OCI-LY1 (cell line): ENCODE data around the gene KRT5.
"Not testable (repeated sequence)": the region's sequence is repeated elsewhere in the genome, so short reads cannot be mapped to it uniquely, and the experiment has no call there.

Experiments
- H2AFZ ChIP-seq: fragments of 200-600 bp; sonication (generic), shearing (Covaris generic); 2 replicates; pipeline ENCODE4 v1.6.0; 2014; ENCODE audit warnings: antibody characterized with exemption, mild to moderate bottlenecking, low read length
- H3F3A ChIP-seq: fragments of 200-600 bp; sonication (generic), shearing (Covaris generic); 2 replicates; pipeline ENCODE4 v1.6.0; 2014; ENCODE audit warnings: mild to moderate bottlenecking, antibody characterized with exemption, low read length, moderate library complexity; ENCODE audit not compliant: insufficient read depth
- H3K27ac ChIP-seq: fragments of 200-600 bp; sonication (generic); 2 replicates; pipeline ENCODE4 v1.5.1; 2014; ENCODE audit warnings: low read length, mixed run types, mild to moderate bottlenecking, low read depth; ENCODE audit not compliant: poor library complexity, severe bottlenecking
- H3K27me3 ChIP-seq: fragments of 200-600 bp; sonication (generic); 2 replicates; pipeline ENCODE4 v1.6.0; 2014; ENCODE audit warnings: antibody characterized with exemption, mild to moderate bottlenecking, low read length, moderate library complexity; ENCODE audit not compliant: insufficient read depth
- H3K36me3 ChIP-seq: fragments of 200-600 bp; sonication (generic); 2 replicates; pipeline ENCODE4 v1.6.1; 2014; ENCODE audit warnings: mild to moderate bottlenecking, antibody characterized with exemption, low read length, moderate library complexity, mixed read lengths; ENCODE audit not compliant: insufficient read depth
- H3K4me1 ChIP-seq: fragments of 200-600 bp; sonication (generic); 2 replicates; pipeline ENCODE4 v1.5.1; 2014; ENCODE audit warnings: mild to moderate bottlenecking, low read length, moderate library complexity; ENCODE audit not compliant: insufficient read depth, severe bottlenecking
- H3K4me2 ChIP-seq: fragments of 200-600 bp; sonication (generic), shearing (Covaris generic); 2 replicates; pipeline ENCODE4 v1.6.1; 2014; ENCODE audit warnings: low read length
- H3K4me3 ChIP-seq: fragments of 200-600 bp; sonication (generic); 2 replicates; pipeline ENCODE4 v1.5.1; 2014; ENCODE audit warnings: low read length, low read depth, mild to moderate bottlenecking, mixed read lengths; ENCODE audit not compliant: poor library complexity, severe bottlenecking
- H3K79me2 ChIP-seq: fragments of 200-600 bp; shearing (Covaris generic); 2 replicates; pipeline ENCODE4 v1.6.1; 2016; ENCODE audit warnings: mixed run types, low read length, mixed read lengths; ENCODE audit not compliant: insufficient read depth
- H3K9ac ChIP-seq: fragments of 200-600 bp; sonication (generic), shearing (Covaris generic); 2 replicates; pipeline ENCODE4 v1.6.1; 2014; ENCODE audit warnings: mild to moderate bottlenecking, low read length, mixed read lengths
- H3K9me2 ChIP-seq: fragments of 200-600 bp; sonication (generic), shearing (Covaris generic); 2 replicates; pipeline ENCODE4 v1.6.1; 2014; ENCODE audit warnings: low read depth, mild to moderate bottlenecking, low read length, mixed read lengths
- H3K9me3 ChIP-seq: fragments of 200-600 bp; shearing (Covaris generic); 2 replicates; pipeline ENCODE4 v1.6.1; 2014; ENCODE audit warnings: low read length, mixed read lengths
- H4K20me1 ChIP-seq: fragments of 200-600 bp; sonication (generic), shearing (Covaris generic); 2 replicates; pipeline ENCODE4 v1.6.0; 2016; ENCODE audit warnings: mild to moderate bottlenecking, low read length; ENCODE audit not compliant: insufficient read depth
- CTCF ChIP-seq: fragments of 200-600 bp; sonication (generic), shearing (Covaris generic); IDR thresholded peaks from 2 replicates; pipeline ENCODE4 v1.5.1; 2017; ENCODE audit warnings: mild to moderate bottlenecking, antibody characterized with exemption, low read length, moderate library complexity, mixed read lengths
- EZH2 ChIP-seq: fragments of 200-600 bp; sonication (generic), shearing (Covaris generic); IDR thresholded peaks from 2 replicates; pipeline ENCODE4 v1.8.0; 2017; ENCODE audit warnings: borderline replicate concordance, mixed run types, mild to moderate bottlenecking, antibody characterized with exemption, low read length, moderate library complexity, mixed read lengths

KRT5 gene

GRCh38 chr12:52494100-52494499 lies 26.1 kb downstream of the KRT5 start:
- H3K9me2 ChIP-seq = no peaks in the 10 kb centered on the region
- no peak overlapping the region for H3K4me2 ChIP-seq
- no peak overlapping the region for H3K4me3 ChIP-seq
- TF ChIP-seq EZH2 = no peak
- no peak for TF ChIP-seq CTCF
- H3K9ac ChIP-seq = no peak overlapping the region
- H2AFZ ChIP-seq = no peak overlapping the region
- no peaks in the 10 kb centered on the region for H3K9me3 ChIP-seq
- no peaks in the 10 kb centered on the region for H4K20me1 ChIP-seq
- H3F3A ChIP-seq = no peaks in the 10 kb centered on the region
- no peaks in the 10 kb centered on the region for H3K36me3 ChIP-seq
- H3K4me1 ChIP-seq = no peaks in the 10 kb centered on the region
- no peak overlapping the region for H3K27ac ChIP-seq
- no peaks in the 10 kb centered on the region for H3K79me2 ChIP-seq
- H3K27me3 ChIP-seq = no peaks in the 10 kb centered on the region

- no peak within 1 kb of the TSS for H3K9ac ChIP-seq
- no peak for TF ChIP-seq CTCF
- TF ChIP-seq EZH2 = no peak
- H2AFZ ChIP-seq = no peak within 1 kb of the TSS
- H3F3A ChIP-seq = no peaks in the 10 kb centered on the region
- no peaks in the 10 kb centered on the region for H3K4me1 ChIP-seq
- H3K27ac ChIP-seq = no peak within 1 kb of the TSS
- H3K4me2 ChIP-seq = no peak within 1 kb of the TSS
- H3K4me3 ChIP-seq = no peak within 1 kb of the TSS
- H3K9me3 ChIP-seq = no peaks in the 10 kb centered on the region
- H3K27me3 ChIP-seq = no peaks in the 10 kb centered on the region
- H3K9me2 ChIP-seq = no peaks in the 10 kb centered on the region
- no peaks in the 10 kb centered on the region for H4K20me1 ChIP-seq
- H3K79me2 ChIP-seq = no peaks in the 10 kb centered on the region
- no peaks in the 10 kb centered on the region for H3K36me3 ChIP-seq
Measured at GRCh38 chr12:52493172-52493571, 27.0 kb downstream of the KRT5 start, which contains the start of gene KRT6A. TSS of gene KRT6A (minus strand) at chr12:52493257. CDS start at chr12:52493188, 69 bp downstream.

GRCh38 chr12:52492405-52492804 lies 27.8 kb downstream of the KRT5 start:
- not testable (repeated sequence) for H3K27me3 ChIP-seq

GRCh38 chr12:52491495-52491894 lies 28.7 kb downstream of the KRT5 start:
- not testable (repeated sequence) for H2AFZ ChIP-seq, H3K36me3 ChIP-seq, H3K9me3 ChIP-seq, H3K4me2 ChIP-seq, H3K9me2 ChIP-seq, H3F3A ChIP-seq, H3K79me2 ChIP-seq, H3K4me1 ChIP-seq, H3K4me3 ChIP-seq, H3K27ac ChIP-seq, H3K27me3 ChIP-seq, H4K20me1 ChIP-seq, H3K9ac ChIP-seq

More at GRCh38 chr12:52492405-52492804, 27.8 kb downstream of the KRT5 start:
- H3K9ac ChIP-seq, H3K4me3 ChIP-seq, H3K27ac ChIP-seq, H3K79me2 ChIP-seq, H3K4me2 ChIP-seq, H3K4me1 ChIP-seq, H3K9me2 ChIP-seq, H2AFZ ChIP-seq, H3F3A ChIP-seq, H4K20me1 ChIP-seq, H3K9me3 ChIP-seq, H3K36me3 ChIP-seq: not testable (repeated sequence)
